ENCODE results near the gene LYPD1. TPM values are rescaled to one million over a fixed set of nuclear protein-coding genes. Genes with fewer than 3 reads are reported as not detected.

Gene LYPD1, protein sequence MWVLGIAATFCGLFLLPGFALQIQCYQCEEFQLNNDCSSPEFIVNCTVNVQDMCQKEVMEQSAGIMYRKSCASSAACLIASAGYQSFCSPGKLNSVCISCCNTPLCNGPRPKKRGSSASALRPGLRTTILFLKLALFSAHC
- total RNA-seq, result 25.4 TPM

DNA sequence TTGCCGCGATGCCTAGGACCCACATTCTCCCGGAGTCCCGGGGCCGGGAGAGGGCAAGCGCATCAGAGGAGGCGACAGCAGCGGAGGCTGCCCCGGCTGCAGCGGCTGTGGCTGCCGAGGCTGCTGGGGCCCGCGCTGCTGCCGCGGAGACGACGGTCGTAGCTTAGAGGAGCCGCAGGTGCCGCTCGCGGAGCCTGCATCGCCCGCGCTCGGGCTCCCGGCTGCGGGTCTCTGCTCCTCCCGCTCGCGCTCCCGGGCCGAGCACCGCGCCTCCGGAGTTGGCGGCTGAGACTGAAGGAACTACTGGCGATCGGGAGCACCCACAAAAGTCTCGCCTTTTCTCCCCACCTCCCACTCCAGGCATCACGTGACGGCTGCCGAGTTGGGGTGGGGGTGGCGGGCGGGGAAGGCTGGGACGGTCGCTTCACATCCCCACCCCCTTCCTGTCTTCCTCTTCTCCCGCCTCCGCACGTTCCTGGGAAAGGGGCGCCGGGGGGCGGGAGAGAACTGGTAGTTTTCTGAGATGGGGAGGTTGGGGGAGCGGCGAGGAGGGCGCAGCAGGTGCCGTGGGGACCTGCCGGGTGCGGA lies at the start of gene LYPD1:
Gene LYPD1, minus strand, starts transcription at position 298 of the 588 bp plus-strand sequence. Its CDS starts 273 bp downstream, at position 25.

